OCI-LY1 (cell line): ENCODE results near the gene CCNO.

ENCODE experiments used
- CTCF ChIP-seq: fragments of 200-600 bp; sonication (generic), shearing (Covaris generic); IDR thresholded peaks from 2 replicates; pipeline ENCODE4 v1.5.1; 2017; ENCODE audit warnings: mild to moderate bottlenecking, antibody characterized with exemption, low read length, moderate library complexity, mixed read lengths
- EZH2 ChIP-seq: fragments of 200-600 bp; sonication (generic), shearing (Covaris generic); IDR thresholded peaks from 2 replicates; pipeline ENCODE4 v1.8.0; 2017; ENCODE audit warnings: borderline replicate concordance, mixed run types, mild to moderate bottlenecking, antibody characterized with exemption, low read length, moderate library complexity, mixed read lengths

- TF ChIP-seq CTCF (no peak), EZH2 (no peak)
These were observed 14.4 kb downstream of the CCNO start for GRCh38 chr5:55218967-55219366.
